ENCODE results near the gene TAF4. TPM values are rescaled to one million over a fixed set of nuclear protein-coding genes. Genes with fewer than 3 reads are reported as not detected.

TAF4 gene
- total RNA-seq, 4 donors from 2014 or later: 8.0 to 24.9 (median 13.9) TPM

GRCh38 chr20:61935926-61936700 is 129.6 kb downstream of the TAF4 start:
- H3K9me3 ChIP-seq: no peaks in the 10 kb centered on the region
- H3K4me1 ChIP-seq: no peaks in the 10 kb centered on the region
- TF ChIP-seq CTCF (IDR thresholded peaks at IDR 0.05 in 4 of 5, conservative IDR thresholded peaks at IDR 0.05 in 1 of 5) (no peak), POLR2A (IDR thresholded peaks at IDR 0.05) (no peak)
- H3K27me3 ChIP-seq: no peaks in the 10 kb centered on the region
- intact Hi-C loops (cut with DNase I; ENCODE audit: low total_unique reads) (no loop called here), in situ Hi-C loops (cut with MboI; ENCODE audit: low sequenced_read_pairs in 4 of 4) (no loop called here)
- no peaks in the 10 kb centered on the region for H3K36me3 ChIP-seq
- no peak for ATAC-seq
- H3K27ac ChIP-seq: no peak overlapping the region
- H3K4me3 ChIP-seq: no peak overlapping the region
- peak in 1 of 2 donors; percentile 3 for DNase-seq

DNA sequence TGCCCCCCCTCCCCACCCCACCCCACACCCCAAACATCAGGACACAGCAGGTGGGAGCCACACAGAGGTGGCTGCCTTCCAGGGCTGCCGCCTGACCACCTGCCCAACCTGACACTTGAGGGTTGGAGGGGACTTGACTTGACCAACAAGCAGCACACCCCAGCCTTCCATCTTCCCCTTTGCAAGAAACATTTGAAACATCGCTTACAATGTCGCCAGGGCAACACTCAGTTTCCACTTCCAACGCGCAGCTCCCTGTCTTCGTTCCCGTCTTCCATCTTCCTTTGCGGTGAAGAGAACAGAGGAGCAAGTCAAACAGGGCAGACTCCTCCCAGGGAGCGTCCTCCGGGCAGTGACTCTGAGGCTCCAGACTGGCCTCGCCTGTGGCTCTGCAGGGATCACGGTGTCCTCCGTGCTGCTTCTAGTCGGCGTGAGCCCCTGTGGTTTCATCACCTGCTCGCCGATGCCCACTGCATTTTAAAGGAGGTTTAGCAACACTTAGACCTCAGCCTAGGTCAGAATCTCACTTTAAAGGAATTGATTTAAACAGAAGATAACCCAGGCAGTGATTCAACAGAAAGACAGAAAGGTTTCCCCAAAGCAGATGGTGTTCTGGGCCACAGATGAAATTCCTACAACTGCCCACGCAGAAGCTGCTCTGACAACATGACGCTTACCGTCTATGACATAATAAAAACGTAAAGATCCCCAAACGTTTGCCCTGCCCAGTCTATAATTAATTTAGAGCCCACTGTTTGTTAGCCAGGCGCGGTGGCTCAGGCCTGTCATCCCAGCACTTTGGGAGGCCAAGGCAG is 130.8 kb downstream of the TAF4 start:
- TF ChIP-seq POLR2A (IDR thresholded peaks at IDR 0.05): no peak
- no peak for TF ChIP-seq CTCF (IDR thresholded peaks at IDR 0.05 in 4 of 5, conservative IDR thresholded peaks at IDR 0.05 in 1 of 5)
- Histone ChIP-seq H3K4me3 (no peak overlapping the region), H3K9me3 (no peaks in the 10 kb centered on the region), H3K36me3 (no peaks in the 10 kb centered on the region), H3K4me1 (no peaks in the 10 kb centered on the region), H3K27me3 (no peaks in the 10 kb centered on the region), H3K27ac (no peak overlapping the region)
- in situ Hi-C loops (cut with MboI; ENCODE audit: low sequenced_read_pairs in 4 of 4) (no loop called here), intact Hi-C loops (cut with DNase I; ENCODE audit: low total_unique reads) (no loop called here)
- no peak for ATAC-seq
- DNase-seq: no peak

GRCh38 chr20:61933951-61934715 is 131.5 kb downstream of the TAF4 start:
- DNase-seq: peak in 1 of 2 donors; percentile 5
- in situ Hi-C loops (cut with MboI; ENCODE audit: low sequenced_read_pairs in 4 of 4): no loop called here
- Histone ChIP-seq H3K27me3 (no peaks in the 10 kb centered on the region), H3K4me1 (no peaks in the 10 kb centered on the region), H3K9me3 (no peaks in the 10 kb centered on the region), H3K36me3 (no peaks in the 10 kb centered on the region), H3K27ac (no peak overlapping the region), H3K4me3 (no peak overlapping the region)
- TF ChIP-seq CTCF (IDR thresholded peaks at IDR 0.05 in 4 of 5, conservative IDR thresholded peaks at IDR 0.05 in 1 of 5) (no peak), POLR2A (IDR thresholded peaks at IDR 0.05) (no peak)
- intact Hi-C loops (cut with DNase I; ENCODE audit: low total_unique reads): no loop called here
- ATAC-seq: no peak

GRCh38 chr20:61933481-61933950 is 132.2 kb downstream of the TAF4 start:
- TF ChIP-seq POLR2A (IDR thresholded peaks at IDR 0.05): no peak
- TF ChIP-seq CTCF (IDR thresholded peaks at IDR 0.05 in 4 of 5, conservative IDR thresholded peaks at IDR 0.05 in 1 of 5): no peak
- in situ Hi-C loops (cut with MboI; ENCODE audit: low sequenced_read_pairs in 4 of 4): no loop called here
- no peaks in the 10 kb centered on the region for H3K4me1 ChIP-seq
- no peaks in the 10 kb centered on the region for H3K36me3 ChIP-seq
- no peaks in the 10 kb centered on the region for H3K9me3 ChIP-seq
- no peaks in the 10 kb centered on the region for H3K27me3 ChIP-seq
- ATAC-seq: no peak
- H3K27ac ChIP-seq: no peak overlapping the region
- intact Hi-C loops (cut with DNase I; ENCODE audit: low total_unique reads): no loop called here
- H3K4me3 ChIP-seq: no peak overlapping the region
- DNase-seq: peak in 1 of 2 donors; percentile 3

Measured in gastrocnemius medialis (tissue), 4 donors.